ENCODE data around the gene RSPO3. TPM values are rescaled to one million over a fixed set of nuclear protein-coding genes. Genes with fewer than 3 reads are reported as not detected.

The RSPO3 gene, protein sequence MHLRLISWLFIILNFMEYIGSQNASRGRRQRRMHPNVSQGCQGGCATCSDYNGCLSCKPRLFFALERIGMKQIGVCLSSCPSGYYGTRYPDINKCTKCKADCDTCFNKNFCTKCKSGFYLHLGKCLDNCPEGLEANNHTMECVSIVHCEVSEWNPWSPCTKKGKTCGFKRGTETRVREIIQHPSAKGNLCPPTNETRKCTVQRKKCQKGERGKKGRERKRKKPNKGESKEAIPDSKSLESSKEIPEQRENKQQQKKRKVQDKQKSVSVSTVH
- total RNA-seq (not detected), total RNA-seq (0 reads per million in 2 donors)

DNA sequence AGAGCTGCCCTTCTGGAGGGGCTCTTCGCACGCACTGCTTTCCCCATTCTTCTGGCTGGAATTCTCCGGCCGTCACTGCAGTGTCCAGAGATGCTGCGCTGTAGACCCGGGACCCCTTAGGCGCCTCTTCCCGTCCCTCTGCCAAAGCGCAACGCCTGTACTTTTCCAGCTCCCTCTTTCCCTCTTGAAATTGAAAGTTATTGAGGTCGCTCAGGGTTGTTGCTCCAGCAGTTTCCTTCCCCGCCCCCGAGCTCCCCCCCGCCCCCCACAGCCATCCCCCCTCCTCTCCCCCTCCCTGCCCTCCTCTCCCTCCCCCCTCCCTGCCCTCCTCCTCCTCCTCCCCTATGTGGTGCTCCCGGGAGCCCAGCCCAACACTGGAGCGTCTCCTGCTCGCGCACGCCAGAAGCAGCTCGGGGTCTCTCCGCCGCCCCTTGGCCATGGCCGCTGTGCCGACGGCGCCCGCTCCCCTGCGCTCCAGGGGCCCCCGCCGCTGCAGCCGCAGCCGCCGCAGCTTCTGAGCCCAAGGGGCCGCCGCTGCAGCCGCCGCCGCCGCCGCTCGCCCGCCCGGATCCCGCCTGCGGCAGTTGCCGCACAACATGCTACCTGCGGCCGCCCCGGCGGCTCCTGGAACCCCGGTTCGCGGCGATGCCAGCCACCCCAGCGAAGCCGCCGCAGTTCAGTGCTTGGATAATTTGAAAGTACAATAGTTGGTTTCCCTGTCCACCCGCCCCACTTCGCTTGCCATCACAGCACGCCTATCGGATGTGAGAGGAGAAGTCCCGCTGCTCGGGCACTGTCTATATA is at the start of gene RSPO3:
Gene RSPO3, plus strand, starts transcription at position 374 of the 804 bp plus-strand sequence. CDS start 522 bp downstream, outside the sequence.
- peak; percentile 47 for ATAC-seq
- Mint-ChIP-seq H3K27ac (no peak within 1 kb of the TSS), H3K4me3 (peak within 1 kb of the TSS; percentile 87), H3K27me3 (peaks cover 82% of the 10 kb centered on the region), H3K4me1 (peaks cover 18% of the 10 kb centered on the region), H3K36me3 (ENCODE audit: low read depth) (peaks cover 7% of the 10 kb centered on the region)
- H3K9me3 ChIP-seq (ENCODE audit: control insufficient read depth, low read length, poor library complexity, severe bottlenecking), result no peaks in the 10 kb centered on the region
- no peak for DNase-seq

DNA sequence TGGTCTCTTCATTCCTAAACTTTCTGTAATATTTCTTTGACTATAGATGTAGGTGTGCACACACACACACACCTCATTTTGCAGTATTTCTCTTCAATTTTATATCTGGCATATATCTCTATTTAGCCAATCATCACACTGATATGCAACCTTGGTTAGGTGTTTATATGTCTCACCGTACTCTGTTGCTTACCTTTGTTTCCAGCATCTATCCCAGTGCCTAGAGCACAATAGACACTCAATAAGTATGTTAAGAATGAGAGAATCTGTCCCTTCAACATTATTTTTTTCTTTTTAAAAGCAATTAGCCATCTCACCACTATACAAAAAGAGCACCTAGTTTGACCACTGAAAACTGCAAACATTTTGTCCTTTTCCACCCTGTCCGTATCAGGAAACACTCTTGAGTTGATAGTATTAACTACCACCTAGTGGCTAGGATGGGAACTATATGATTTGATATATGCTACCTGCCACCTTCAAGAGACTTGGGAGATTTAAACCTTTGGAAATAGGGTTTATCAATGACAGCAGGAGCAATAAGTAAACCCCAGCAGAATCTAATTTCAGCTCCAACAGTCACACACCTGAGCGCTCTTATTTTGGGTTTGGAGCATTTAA is 48.7 kb upstream of the RSPO3 start:
- H3K9me3 ChIP-seq (ENCODE audit: control insufficient read depth, low read length, poor library complexity, severe bottlenecking), result no peaks in the 10 kb centered on the region
- H3K4me3 Mint-ChIP-seq, result no peak overlapping the region
- no peaks in the 10 kb centered on the region for H3K36me3 Mint-ChIP-seq (ENCODE audit: low read depth)
- H3K27me3 Mint-ChIP-seq, result peaks cover 22% of the 10 kb centered on the region
- no peak for DNase-seq
- ATAC-seq, result no peak
- H3K4me1 Mint-ChIP-seq, result peaks cover 2% of the 10 kb centered on the region
- H3K27ac Mint-ChIP-seq, result no peak overlapping the region

DNA sequence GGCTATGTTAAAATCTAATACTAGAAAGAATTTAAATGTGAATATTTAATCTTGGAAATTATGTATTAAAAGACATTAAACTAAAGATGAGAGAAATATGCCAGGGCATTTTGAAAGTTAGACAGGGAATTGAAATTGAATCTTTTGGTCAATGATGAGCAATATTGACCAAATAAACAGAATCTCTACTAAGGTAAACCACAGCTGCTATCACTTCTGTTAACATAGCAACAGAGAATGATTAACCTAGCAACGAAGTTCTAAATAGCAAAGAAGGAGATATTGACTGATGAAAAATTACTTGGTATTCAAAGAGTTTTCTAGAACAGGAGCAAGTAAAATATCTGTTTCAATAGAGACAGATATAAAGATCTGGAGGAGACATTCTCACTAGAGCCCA is 45.2 kb upstream of the RSPO3 start:
- peaks cover 22% of the 10 kb centered on the region for H3K27me3 Mint-ChIP-seq
- ATAC-seq, result no peak
- no peak for DNase-seq
- peaks cover 2% of the 10 kb centered on the region for H3K4me1 Mint-ChIP-seq
- H3K9me3 ChIP-seq (ENCODE audit: control insufficient read depth, low read length, poor library complexity, severe bottlenecking), result no peaks in the 10 kb centered on the region
- no peak overlapping the region for H3K4me3 Mint-ChIP-seq
- H3K36me3 Mint-ChIP-seq (ENCODE audit: low read depth), result no peaks in the 10 kb centered on the region
- H3K27ac Mint-ChIP-seq, result no peak overlapping the region

DNA sequence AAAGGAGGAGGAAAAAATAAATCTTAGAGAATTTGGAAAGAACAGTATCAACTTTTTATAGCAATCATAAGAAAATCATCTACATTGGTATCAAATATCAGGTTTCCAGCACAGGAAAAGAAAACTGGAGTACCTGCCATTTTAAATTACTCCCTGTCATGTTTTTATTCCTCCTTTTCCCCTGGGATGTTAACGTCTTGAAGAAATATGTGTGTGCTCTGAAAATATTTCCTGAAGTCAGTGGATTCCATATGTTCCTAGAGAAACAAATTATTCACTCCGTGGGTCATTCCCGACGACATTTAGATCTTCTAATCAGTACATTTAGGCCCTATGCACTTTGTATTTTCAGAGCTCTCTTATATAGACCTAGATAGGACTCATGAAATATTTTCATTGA is 42.0 kb upstream of the RSPO3 start:
- DNase-seq, result no peak
- H3K4me1 Mint-ChIP-seq, result no peaks in the 10 kb centered on the region
- ATAC-seq, result no peak
- H3K36me3 Mint-ChIP-seq (ENCODE audit: low read depth), result no peaks in the 10 kb centered on the region
- H3K4me3 Mint-ChIP-seq, result no peak overlapping the region
- H3K27ac Mint-ChIP-seq, result no peak overlapping the region
- H3K9me3 ChIP-seq (ENCODE audit: control insufficient read depth, low read length, poor library complexity, severe bottlenecking), result no peaks in the 10 kb centered on the region
- H3K27me3 Mint-ChIP-seq, result peaks cover 14% of the 10 kb centered on the region

DNA sequence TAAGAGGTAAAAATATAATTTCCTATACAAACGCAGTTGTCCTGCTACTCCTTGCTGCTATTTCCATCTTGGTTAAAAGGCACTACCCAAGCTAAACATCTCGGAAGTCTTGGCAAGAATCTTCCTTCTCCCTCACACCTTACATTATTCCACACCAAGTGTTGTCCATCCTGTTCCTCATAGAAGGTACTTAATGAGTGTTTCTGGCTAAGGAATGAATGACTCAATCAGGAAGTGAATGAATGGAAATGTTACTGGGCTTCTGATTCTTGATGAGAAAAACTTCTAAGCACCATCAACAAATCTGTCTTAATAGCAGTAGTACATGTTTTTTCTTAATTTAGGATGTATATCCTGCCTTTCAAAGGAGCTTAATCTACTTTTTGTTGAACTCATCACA is 40.6 kb upstream of the RSPO3 start:
- H3K4me1 Mint-ChIP-seq, result no peaks in the 10 kb centered on the region
- no peak for DNase-seq
- H3K27ac Mint-ChIP-seq, result no peak overlapping the region
- no peaks in the 10 kb centered on the region for H3K36me3 Mint-ChIP-seq (ENCODE audit: low read depth)
- H3K9me3 ChIP-seq (ENCODE audit: control insufficient read depth, low read length, poor library complexity, severe bottlenecking), result no peaks in the 10 kb centered on the region
- H3K4me3 Mint-ChIP-seq, result no peak overlapping the region
- no peak for ATAC-seq
- peaks cover 10% of the 10 kb centered on the region for H3K27me3 Mint-ChIP-seq

DNA sequence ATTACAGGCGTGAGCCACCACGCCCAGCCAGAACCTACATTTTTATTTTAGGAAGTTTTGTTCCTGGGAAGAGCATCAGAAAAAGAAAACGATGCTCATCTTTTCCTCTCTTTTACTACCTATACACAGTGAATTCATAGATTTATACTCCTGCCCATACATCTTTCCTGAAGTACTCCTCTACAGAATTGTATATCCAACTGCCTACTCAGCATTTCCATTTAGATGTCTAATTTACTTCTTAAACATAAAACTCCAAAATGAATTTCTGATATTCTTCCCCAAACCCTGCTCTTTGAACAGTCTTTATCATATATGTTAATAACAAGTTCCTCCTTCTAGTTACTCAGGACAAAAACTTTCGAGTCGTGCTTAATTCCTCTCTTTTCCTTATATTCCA is 39.8 kb upstream of the RSPO3 start:
- H3K4me3 Mint-ChIP-seq, result no peak overlapping the region
- DNase-seq (no peak), ATAC-seq (no peak)
- no peak overlapping the region for H3K27ac Mint-ChIP-seq
- H3K4me1 Mint-ChIP-seq, result no peaks in the 10 kb centered on the region
- H3K9me3 ChIP-seq (ENCODE audit: control insufficient read depth, low read length, poor library complexity, severe bottlenecking), result no peaks in the 10 kb centered on the region
- no peaks in the 10 kb centered on the region for H3K36me3 Mint-ChIP-seq (ENCODE audit: low read depth)
- H3K27me3 Mint-ChIP-seq, result peaks cover 10% of the 10 kb centered on the region

DNA sequence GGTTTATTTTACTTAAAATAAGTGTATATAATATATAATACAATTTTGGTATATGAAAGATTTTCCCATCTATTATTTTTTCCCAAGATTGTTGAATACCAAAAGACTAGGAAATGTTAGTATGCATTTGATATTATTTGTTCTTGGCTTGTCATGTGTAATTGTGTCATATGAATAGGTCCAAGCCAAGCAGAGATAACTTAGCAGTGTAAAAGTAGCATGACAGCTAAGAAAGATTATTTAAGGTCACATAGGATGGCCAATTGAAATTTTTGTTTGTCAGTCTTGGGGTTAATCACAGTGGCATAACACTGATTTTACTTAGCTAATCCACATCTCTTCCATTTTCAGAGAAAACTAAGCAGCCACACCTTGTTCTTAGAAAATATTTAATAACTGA is 38.8 kb upstream of the RSPO3 start:
- Mint-ChIP-seq H3K27ac (no peak overlapping the region), H3K4me3 (no peak overlapping the region), H3K4me1 (no peaks in the 10 kb centered on the region), H3K27me3 (peaks cover 10% of the 10 kb centered on the region), H3K36me3 (ENCODE audit: low read depth) (no peaks in the 10 kb centered on the region)
- ATAC-seq (no peak), DNase-seq (no peak)
- no peaks in the 10 kb centered on the region for H3K9me3 ChIP-seq (ENCODE audit: control insufficient read depth, low read length, poor library complexity, severe bottlenecking)

DNA sequence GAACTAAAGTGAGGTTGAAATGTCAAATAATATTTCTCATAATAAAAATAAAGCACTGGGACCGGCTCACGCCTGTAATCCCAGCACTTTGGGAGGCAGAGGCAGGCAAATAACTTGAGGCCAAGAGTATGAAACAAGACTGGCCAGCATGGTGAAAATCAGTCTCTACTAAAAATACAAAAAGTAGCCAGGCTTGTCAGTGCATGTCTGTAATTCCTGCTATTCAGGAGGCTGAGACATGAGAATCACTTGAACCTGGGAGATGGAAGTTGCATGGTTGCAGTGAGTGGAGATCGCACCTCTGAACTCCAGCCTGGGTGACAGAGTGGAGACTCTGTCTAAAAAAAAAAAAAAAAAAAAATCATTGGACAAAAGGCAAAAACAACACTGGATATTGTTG is 38.4 kb upstream of the RSPO3 start:
- Mint-ChIP-seq H3K4me3 (no peak overlapping the region), H3K4me1 (no peaks in the 10 kb centered on the region), H3K36me3 (ENCODE audit: low read depth) (no peaks in the 10 kb centered on the region), H3K27me3 (peaks cover 10% of the 10 kb centered on the region), H3K27ac (no peak overlapping the region)
- ATAC-seq (no peak), DNase-seq (no peak)
- H3K9me3 ChIP-seq (ENCODE audit: control insufficient read depth, low read length, poor library complexity, severe bottlenecking), result no peaks in the 10 kb centered on the region

DNA sequence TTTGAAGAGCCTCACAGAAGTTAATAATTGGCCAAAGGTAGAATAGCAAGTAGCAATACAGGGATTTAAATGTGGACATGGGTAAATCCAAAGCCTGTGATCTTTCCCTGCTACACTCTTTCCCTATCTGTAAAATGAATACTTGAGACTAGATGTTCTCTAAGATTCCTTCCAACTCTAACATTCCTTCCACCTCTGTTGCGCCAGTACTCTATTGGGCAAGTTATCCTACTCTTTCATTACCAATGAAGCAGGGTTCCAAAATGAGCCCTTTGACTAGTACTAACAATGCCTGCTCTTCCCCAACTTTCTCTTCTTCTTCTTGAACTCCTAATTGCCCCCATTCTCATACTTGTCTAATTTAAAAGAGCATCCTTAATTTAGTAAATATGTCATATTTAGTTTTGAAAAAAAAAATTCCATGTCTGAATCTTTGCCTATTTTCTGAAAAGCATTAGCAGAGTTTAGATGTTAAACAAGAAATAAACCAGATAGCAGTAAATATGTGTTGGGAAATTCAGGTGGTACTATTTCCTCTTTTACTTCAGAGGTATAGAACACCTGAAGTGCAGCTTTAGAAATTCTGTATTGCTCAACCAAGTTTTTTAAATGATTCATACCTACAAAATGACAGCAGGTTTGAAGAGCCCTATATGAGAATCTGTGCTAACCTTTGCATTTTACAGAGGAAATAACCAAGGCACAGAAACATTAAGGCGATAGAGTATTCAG is 35.1 kb upstream of the RSPO3 start:
- H3K4me3 Mint-ChIP-seq, result no peak overlapping the region
- no peaks in the 10 kb centered on the region for H3K4me1 Mint-ChIP-seq
- no peaks in the 10 kb centered on the region for H3K9me3 ChIP-seq (ENCODE audit: control insufficient read depth, low read length, poor library complexity, severe bottlenecking)
- DNase-seq (no peak), ATAC-seq (no peak)
- H3K27ac Mint-ChIP-seq, result no peak overlapping the region
- peaks cover 10% of the 10 kb centered on the region for H3K27me3 Mint-ChIP-seq
- no peaks in the 10 kb centered on the region for H3K36me3 Mint-ChIP-seq (ENCODE audit: low read depth)

DNA sequence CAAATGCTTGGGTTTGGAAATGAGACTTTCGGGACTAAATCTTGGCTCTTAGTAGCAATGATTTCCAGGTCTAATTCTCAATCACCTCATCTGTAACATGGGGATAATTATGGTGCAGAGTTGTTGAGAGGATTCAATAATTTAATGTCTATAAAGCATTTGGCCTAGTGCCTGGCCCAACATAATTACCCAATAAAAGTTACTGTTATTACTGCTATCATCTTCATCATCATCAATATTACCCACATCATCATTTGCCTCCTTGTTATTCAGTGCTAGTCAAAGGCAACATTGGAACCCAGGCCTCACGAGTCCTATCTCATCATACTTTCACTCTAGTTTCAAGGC is 34.5 kb upstream of the RSPO3 start:
- ATAC-seq, result no peak
- Mint-ChIP-seq H3K4me1 (no peaks in the 10 kb centered on the region), H3K4me3 (no peak overlapping the region), H3K27ac (no peak overlapping the region), H3K36me3 (ENCODE audit: low read depth) (no peaks in the 10 kb centered on the region), H3K27me3 (peaks cover 5% of the 10 kb centered on the region)
- H3K9me3 ChIP-seq (ENCODE audit: control insufficient read depth, low read length, poor library complexity, severe bottlenecking), result no peaks in the 10 kb centered on the region
- DNase-seq, result no peak

DNA sequence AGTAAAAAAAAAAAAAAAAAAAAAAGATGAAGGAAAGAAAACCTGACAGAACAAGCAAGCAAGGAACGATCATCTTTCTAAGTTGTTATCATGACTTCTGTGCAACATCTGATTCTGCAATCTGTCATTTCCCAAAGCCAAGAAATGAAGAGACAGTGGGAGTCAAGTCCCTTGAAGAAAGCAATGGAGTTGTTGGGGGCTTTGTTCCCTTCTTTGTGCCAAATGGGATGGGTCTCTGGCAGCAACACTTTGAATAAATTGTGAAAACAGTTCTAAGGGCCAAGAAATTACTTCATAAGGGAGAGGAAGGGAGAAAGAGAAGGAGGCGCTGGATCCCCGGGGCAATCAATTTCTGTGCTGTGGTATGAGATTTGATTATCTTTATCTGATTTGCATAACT is 33.3 kb upstream of the RSPO3 start:
- DNase-seq (no peak), ATAC-seq (no peak)
- H3K4me1 Mint-ChIP-seq, result no peaks in the 10 kb centered on the region
- H3K36me3 Mint-ChIP-seq (ENCODE audit: low read depth), result no peaks in the 10 kb centered on the region
- no peak overlapping the region for H3K4me3 Mint-ChIP-seq
- H3K9me3 ChIP-seq (ENCODE audit: control insufficient read depth, low read length, poor library complexity, severe bottlenecking), result no peaks in the 10 kb centered on the region
- H3K27ac Mint-ChIP-seq, result no peak overlapping the region
- H3K27me3 Mint-ChIP-seq, result no peaks in the 10 kb centered on the region

DNA sequence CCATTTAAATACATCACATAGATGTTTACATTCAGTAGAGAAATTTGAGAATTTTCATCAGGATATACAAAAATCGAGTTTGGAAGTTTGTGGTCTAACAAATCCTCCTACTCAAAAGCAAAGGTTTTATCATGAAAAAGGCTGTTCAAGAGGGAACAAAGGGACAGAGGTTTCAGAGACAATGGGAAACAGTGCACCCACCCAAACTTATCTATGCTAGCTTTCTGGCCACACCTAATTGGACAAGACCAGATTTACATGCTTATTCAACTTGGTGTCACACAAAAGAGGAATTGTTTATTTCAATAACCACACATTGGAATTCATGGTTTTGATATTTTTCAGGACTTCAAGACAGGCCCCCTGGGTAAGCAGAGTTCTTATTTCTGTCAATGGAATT is 28.4 kb upstream of the RSPO3 start:
- no peaks in the 10 kb centered on the region for H3K36me3 Mint-ChIP-seq (ENCODE audit: low read depth)
- no peak overlapping the region for H3K27ac Mint-ChIP-seq
- H3K4me1 Mint-ChIP-seq, result no peaks in the 10 kb centered on the region
- ATAC-seq (no peak), DNase-seq (no peak)
- no peaks in the 10 kb centered on the region for H3K9me3 ChIP-seq (ENCODE audit: control insufficient read depth, low read length, poor library complexity, severe bottlenecking)
- H3K4me3 Mint-ChIP-seq, result no peak overlapping the region
- H3K27me3 Mint-ChIP-seq, result no peaks in the 10 kb centered on the region

DNA sequence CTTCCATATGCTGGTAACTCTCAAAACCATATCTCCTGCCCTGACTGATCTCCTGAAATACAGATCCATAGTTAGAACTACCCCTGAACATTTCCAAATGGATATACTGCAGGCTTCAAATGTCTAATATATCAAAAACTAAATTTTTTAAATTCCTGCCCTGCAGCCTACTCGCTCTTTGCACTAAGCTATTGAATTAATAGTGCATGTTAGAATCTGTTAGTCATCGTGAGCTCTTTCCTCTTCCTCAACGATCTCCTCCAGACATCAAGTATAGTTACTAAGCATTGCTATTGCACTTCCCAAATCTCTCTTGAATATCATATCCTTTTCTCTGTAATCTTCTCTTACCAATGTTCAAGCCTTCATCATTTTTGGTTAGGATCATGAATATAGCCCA is 26.0 kb upstream of the RSPO3 start:
- Mint-ChIP-seq H3K36me3 (ENCODE audit: low read depth) (no peaks in the 10 kb centered on the region), H3K27me3 (peaks cover 7% of the 10 kb centered on the region), H3K4me1 (no peaks in the 10 kb centered on the region), H3K4me3 (no peak overlapping the region), H3K27ac (no peak overlapping the region)
- no peaks in the 10 kb centered on the region for H3K9me3 ChIP-seq (ENCODE audit: control insufficient read depth, low read length, poor library complexity, severe bottlenecking)
- ATAC-seq (no peak), DNase-seq (no peak)

Measured in T-helper 17 cell (primary cell).